ENCODE data around the gene PTPRO. TPM values are rescaled to one million over a fixed set of nuclear protein-coding genes. Genes with fewer than 3 reads are reported as not detected.

PTPRO gene
- total RNA-seq, 4 donors from 2014 or later: 0.52 to 5.0 (median 1.0) TPM

- DNase-seq (ENCODE audit: extremely low spot score): no peak
- Histone ChIP-seq H3K4me3 (no peak overlapping the region), H3K27me3 (no peaks in the 10 kb centered on the region), H3K9me3 (peaks cover 0 to 7% (median 0%) of the 10 kb centered on the region in 4 donors), H3K36me3 (no peaks in the 10 kb centered on the region), H3K27ac (replicated peaks in 1 of 4) (no peak overlapping the region), H3K4me1 (no peaks in the 10 kb centered on the region)
- 86% methylated on average over 9 of the region's 9 CpGs for WGBS
- intact Hi-C loops (cut with DNase I): no loop called here
- TF ChIP-seq POLR2AphosphoS5 (IDR thresholded peaks at IDR 0.05): no peak
- TF ChIP-seq CTCF (IDR thresholded peaks at IDR 0.05): no peak
- no peak for TF ChIP-seq EP300 (IDR thresholded peaks at IDR 0.05)
- no peak for TF ChIP-seq POLR2A (IDR thresholded peaks at IDR 0.05; ENCODE audit: low read depth)
Measured at GRCh38 chr12:15439459-15439858, 117.2 kb downstream of the PTPRO start.

GRCh38 chr12:15443050-15443449, 120.7 kb downstream of the PTPRO start:
- intact Hi-C loops (cut with DNase I): no loop called here
- no peak for TF ChIP-seq POLR2A (IDR thresholded peaks at IDR 0.05; ENCODE audit: low read depth)
- TF ChIP-seq EP300 (IDR thresholded peaks at IDR 0.05): no peak
- TF ChIP-seq POLR2AphosphoS5 (IDR thresholded peaks at IDR 0.05): no peak
- TF ChIP-seq CTCF (IDR thresholded peaks at IDR 0.05): no peak

GRCh38 chr12:15443611-15444010, 121.3 kb downstream of the PTPRO start:
- no peak for DNase-seq (ENCODE audit: extremely low spot score)

More at GRCh38 chr12:15443050-15443449, 120.7 kb downstream of the PTPRO start:
- Histone ChIP-seq H3K27me3 (no peaks in the 10 kb centered on the region), H3K9me3 (peaks cover 0 to 7% (median 0%) of the 10 kb centered on the region in 4 donors), H3K4me1 (no peaks in the 10 kb centered on the region), H3K4me3 (no peak overlapping the region), H3K36me3 (no peaks in the 10 kb centered on the region), H3K27ac (replicated peaks in 1 of 4) (no peak overlapping the region)
- DNase-seq (ENCODE audit: extremely low spot score): no peak
- 95% methylated on average over 3 of the region's 3 CpGs for WGBS

GRCh38 chr12:15444523-15444922, 122.2 kb downstream of the PTPRO start:
- DNase-seq (ENCODE audit: extremely low spot score): no peak
- intact Hi-C loops (cut with DNase I): no loop called here
- Histone ChIP-seq H3K27ac (replicated peaks in 1 of 4) (no peak overlapping the region), H3K36me3 (no peaks in the 10 kb centered on the region), H3K27me3 (no peaks in the 10 kb centered on the region), H3K9me3 (no peaks in the 10 kb centered on the region), H3K4me1 (no peaks in the 10 kb centered on the region), H3K4me3 (no peak overlapping the region)
- WGBS: 91% methylated on average over 4 of the region's 4 CpGs
- TF ChIP-seq POLR2AphosphoS5 (IDR thresholded peaks at IDR 0.05) (no peak), EP300 (IDR thresholded peaks at IDR 0.05) (no peak), CTCF (IDR thresholded peaks at IDR 0.05) (no peak), POLR2A (IDR thresholded peaks at IDR 0.05; ENCODE audit: low read depth) (no peak)

More at GRCh38 chr12:15443611-15444010, 121.3 kb downstream of the PTPRO start:
- intact Hi-C loops (cut with DNase I): no loop called here
- Histone ChIP-seq H3K27ac (replicated peaks in 1 of 4) (no peak overlapping the region), H3K4me1 (no peaks in the 10 kb centered on the region), H3K27me3 (no peaks in the 10 kb centered on the region), H3K36me3 (no peaks in the 10 kb centered on the region), H3K9me3 (peaks cover 0 to 7% (median 0%) of the 10 kb centered on the region in 4 donors), H3K4me3 (no peak overlapping the region)
- no peak for TF ChIP-seq POLR2A (IDR thresholded peaks at IDR 0.05; ENCODE audit: low read depth)
- no peak for TF ChIP-seq CTCF (IDR thresholded peaks at IDR 0.05)
- TF ChIP-seq EP300 (IDR thresholded peaks at IDR 0.05): no peak
- WGBS: 74% methylated on average over 4 of the region's 4 CpGs

- WGBS: 78% methylated on average over 4 of the region's 4 CpGs
- intact Hi-C loops (cut with DNase I): no loop called here
- TF ChIP-seq EP300 (IDR thresholded peaks at IDR 0.05) (no peak), POLR2A (IDR thresholded peaks at IDR 0.05; ENCODE audit: low read depth) (no peak), CTCF (IDR thresholded peaks at IDR 0.05) (no peak), POLR2AphosphoS5 (IDR thresholded peaks at IDR 0.05) (no peak)
- Histone ChIP-seq H3K27ac (replicated peaks in 1 of 4) (no peak overlapping the region), H3K36me3 (no peaks in the 10 kb centered on the region), H3K27me3 (no peaks in the 10 kb centered on the region), H3K4me1 (no peaks in the 10 kb centered on the region), H3K4me3 (no peak overlapping the region), H3K9me3 (no peaks in the 10 kb centered on the region)
- DNase-seq (ENCODE audit: extremely low spot score): no peak
Measured at GRCh38 chr12:15446807-15447206, 124.5 kb downstream of the PTPRO start.

All from esophagus muscularis mucosa (tissue), 4 donors.